ENCODE results near the gene SLC7A10. TPM values are rescaled to one million over a fixed set of nuclear protein-coding genes. Genes with fewer than 3 reads are reported as not detected.

SLC7A10 gene
- polyA plus RNA-seq, 1 of the 3 experiments (the other 2 are of a cell fraction) = 0.02 TPM

DNA sequence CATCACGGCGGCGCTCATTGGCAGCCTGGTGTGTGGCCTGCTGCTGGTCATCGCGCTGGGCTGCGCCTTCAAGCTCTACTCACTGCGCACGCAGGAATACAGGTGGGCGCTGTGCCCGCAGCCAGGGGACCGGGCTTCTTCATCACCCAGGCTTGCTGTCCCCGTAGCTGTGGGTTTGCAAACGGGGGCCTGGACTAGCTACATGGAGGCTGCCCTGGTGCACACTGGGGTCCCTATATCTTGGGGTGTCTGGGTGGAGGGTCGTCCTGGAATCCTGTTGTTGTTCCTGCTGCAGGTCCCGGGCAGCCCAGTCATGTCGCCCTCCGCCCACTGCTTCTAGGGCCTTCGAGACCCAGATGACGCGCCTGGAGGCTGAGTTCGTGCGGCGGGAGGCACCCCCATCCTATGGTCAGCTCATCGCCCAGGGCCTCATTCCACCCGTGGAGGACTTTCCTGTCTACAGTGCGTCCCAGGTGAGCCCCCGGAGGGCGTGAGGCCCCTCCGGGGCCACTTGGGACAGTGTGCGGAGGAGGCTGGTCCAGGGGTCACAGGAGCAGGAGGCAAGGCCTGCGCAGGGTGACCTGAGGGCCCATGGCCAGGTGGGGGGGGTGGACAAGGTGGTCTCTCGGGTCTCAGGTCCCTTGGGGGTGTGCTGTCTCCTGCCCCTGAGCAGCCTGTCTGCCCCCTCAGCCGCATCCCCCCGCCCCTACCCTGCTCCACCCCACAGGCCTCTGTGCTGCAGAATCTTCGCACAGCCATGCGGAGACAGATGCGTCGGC, 19.2 kb downstream of the SLC7A10 start:
- Histone ChIP-seq H3K4me1 (ENCODE audit: control insufficient read depth in 1 of 2, insufficient read depth in 2 of 2, low read depth in 1 of 2, low read length in 1 of 2) (no peaks in the 10 kb centered on the region; a peak in 1 of 4 replicates), H3K9me3 (no peaks in the 10 kb centered on the region), H3K9me2 (no peaks in the 10 kb centered on the region), H3K36me3 (replicated peaks in 1 of 2; ENCODE audit: control insufficient read depth in 1 of 2, insufficient read depth in 2 of 2, low read length in 1 of 2) (peaks cover 0 to 3% of the 10 kb centered on the region in 2 experiments), H3F3A (replicated peaks; ENCODE audit: insufficient read depth) (no peaks in the 10 kb centered on the region), H3K4me3 (ENCODE audit: low read depth in 2 of 2, low read length in 1 of 2) (no peak overlapping the region), H3K4me2 (no peak overlapping the region), H4K20me1 (ENCODE audit: insufficient read depth) (no peaks in the 10 kb centered on the region), H3K79me2 (ENCODE audit: insufficient read depth) (no peaks in the 10 kb centered on the region), H3K9ac (no peak overlapping the region), H2AFZ (ENCODE audit: low read depth) (no peak overlapping the region), H3K27ac (ENCODE audit: low read depth in 2 of 2, low read length in 1 of 2) (no peak overlapping the region), H3K27me3 (ENCODE audit: insufficient read depth) (no peaks in the 10 kb centered on the region)
- 90% methylated on average over 28 of the region's 38 CpGs for whole genome bisulfite sequencing (ENCODE audit: low lambda C conversion rate)
- POLR2A ChIA-PET = no interaction called here
- TF ChIP-seq, protein P1, sequence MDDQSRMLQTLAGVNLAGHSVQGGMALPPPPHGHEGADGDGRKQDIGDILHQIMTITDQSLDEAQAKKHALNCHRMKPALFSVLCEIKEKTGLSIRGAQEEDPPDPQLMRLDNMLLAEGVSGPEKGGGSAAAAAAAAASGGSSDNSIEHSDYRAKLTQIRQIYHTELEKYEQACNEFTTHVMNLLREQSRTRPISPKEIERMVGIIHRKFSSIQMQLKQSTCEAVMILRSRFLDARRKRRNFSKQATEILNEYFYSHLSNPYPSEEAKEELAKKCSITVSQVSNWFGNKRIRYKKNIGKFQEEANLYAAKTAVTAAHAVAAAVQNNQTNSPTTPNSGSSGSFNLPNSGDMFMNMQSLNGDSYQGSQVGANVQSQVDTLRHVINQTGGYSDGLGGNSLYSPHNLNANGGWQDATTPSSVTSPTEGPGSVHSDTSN (IDR thresholded peaks at IDR 0.05) = no peak
- TF ChIP-seq, protein P2, sequence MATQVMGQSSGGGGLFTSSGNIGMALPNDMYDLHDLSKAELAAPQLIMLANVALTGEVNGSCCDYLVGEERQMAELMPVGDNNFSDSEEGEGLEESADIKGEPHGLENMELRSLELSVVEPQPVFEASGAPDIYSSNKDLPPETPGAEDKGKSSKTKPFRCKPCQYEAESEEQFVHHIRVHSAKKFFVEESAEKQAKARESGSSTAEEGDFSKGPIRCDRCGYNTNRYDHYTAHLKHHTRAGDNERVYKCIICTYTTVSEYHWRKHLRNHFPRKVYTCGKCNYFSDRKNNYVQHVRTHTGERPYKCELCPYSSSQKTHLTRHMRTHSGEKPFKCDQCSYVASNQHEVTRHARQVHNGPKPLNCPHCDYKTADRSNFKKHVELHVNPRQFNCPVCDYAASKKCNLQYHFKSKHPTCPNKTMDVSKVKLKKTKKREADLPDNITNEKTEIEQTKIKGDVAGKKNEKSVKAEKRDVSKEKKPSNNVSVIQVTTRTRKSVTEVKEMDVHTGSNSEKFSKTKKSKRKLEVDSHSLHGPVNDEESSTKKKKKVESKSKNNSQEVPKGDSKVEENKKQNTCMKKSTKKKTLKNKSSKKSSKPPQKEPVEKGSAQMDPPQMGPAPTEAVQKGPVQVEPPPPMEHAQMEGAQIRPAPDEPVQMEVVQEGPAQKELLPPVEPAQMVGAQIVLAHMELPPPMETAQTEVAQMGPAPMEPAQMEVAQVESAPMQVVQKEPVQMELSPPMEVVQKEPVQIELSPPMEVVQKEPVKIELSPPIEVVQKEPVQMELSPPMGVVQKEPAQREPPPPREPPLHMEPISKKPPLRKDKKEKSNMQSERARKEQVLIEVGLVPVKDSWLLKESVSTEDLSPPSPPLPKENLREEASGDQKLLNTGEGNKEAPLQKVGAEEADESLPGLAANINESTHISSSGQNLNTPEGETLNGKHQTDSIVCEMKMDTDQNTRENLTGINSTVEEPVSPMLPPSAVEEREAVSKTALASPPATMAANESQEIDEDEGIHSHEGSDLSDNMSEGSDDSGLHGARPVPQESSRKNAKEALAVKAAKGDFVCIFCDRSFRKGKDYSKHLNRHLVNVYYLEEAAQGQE (IDR thresholded peaks at IDR 0.05; ENCODE audit: low read depth, low read length) = no peak
- TF ChIP-seq TCF12 (IDR thresholded peaks at IDR 0.05) (no peak), MXI1 (IDR thresholded peaks at IDR 0.05; ENCODE audit: low read depth, low read length) (no peak), CHD2 (IDR thresholded peaks at IDR 0.05; ENCODE audit: low read length, partially characterized antibody) (no peak), YY1 (IDR thresholded peaks at IDR 0.05; ENCODE audit: low read depth) (no peak), GATA2 (CRISPR knock-in tag; IDR thresholded peaks at IDR 0.05) (no peak), FOXM1 (IDR thresholded peaks at IDR 0.05; ENCODE audit: low read depth) (no peak), EP300 (IDR thresholded peaks at IDR 0.05; ENCODE audit: borderline replicate concordance in 1 of 2, low read depth in 1 of 2, low read length in 1 of 2) (no peak)
- TF ChIP-seq, protein P3, sequence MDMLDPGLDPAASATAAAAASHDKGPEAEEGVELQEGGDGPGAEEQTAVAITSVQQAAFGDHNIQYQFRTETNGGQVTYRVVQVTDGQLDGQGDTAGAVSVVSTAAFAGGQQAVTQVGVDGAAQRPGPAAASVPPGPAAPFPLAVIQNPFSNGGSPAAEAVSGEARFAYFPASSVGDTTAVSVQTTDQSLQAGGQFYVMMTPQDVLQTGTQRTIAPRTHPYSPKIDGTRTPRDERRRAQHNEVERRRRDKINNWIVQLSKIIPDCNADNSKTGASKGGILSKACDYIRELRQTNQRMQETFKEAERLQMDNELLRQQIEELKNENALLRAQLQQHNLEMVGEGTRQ (IDR thresholded peaks at IDR 0.05; ENCODE audit: borderline replicate concordance, low read depth, low read length) = no peak
- TF ChIP-seq, protein P4, sequence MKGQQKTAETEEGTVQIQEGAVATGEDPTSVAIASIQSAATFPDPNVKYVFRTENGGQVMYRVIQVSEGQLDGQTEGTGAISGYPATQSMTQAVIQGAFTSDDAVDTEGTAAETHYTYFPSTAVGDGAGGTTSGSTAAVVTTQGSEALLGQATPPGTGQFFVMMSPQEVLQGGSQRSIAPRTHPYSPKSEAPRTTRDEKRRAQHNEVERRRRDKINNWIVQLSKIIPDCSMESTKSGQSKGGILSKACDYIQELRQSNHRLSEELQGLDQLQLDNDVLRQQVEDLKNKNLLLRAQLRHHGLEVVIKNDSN (IDR thresholded peaks at IDR 0.05; ENCODE audit: borderline replicate concordance, low read depth) = no peak
- TF ChIP-seq, protein P5, sequence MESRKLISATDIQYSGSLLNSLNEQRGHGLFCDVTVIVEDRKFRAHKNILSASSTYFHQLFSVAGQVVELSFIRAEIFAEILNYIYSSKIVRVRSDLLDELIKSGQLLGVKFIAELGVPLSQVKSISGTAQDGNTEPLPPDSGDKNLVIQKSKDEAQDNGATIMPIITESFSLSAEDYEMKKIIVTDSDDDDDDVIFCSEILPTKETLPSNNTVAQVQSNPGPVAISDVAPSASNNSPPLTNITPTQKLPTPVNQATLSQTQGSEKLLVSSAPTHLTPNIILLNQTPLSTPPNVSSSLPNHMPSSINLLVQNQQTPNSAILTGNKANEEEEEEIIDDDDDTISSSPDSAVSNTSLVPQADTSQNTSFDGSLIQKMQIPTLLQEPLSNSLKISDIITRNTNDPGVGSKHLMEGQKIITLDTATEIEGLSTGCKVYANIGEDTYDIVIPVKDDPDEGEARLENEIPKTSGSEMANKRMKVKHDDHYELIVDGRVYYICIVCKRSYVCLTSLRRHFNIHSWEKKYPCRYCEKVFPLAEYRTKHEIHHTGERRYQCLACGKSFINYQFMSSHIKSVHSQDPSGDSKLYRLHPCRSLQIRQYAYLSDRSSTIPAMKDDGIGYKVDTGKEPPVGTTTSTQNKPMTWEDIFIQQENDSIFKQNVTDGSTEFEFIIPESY (IDR thresholded peaks at IDR 0.05; ENCODE audit: borderline replicate concordance, low read depth) = no peak
- DNase-seq = peak; percentile 26
- CTCF ChIA-PET = interaction anchor here (0.9 to 1.3 kb wide), 3 partner anchors 12 to 62 kb away, joined by 3 read pairs; no protein-coding TSS in a partner anchor

Measured in SK-N-SH (cell line).